NCI-H1105 treated with DMSO at 0.1 percent for 48 hours (cell line): ENCODE measurements around the gene SETD7.

Experiments used
- DNase-seq: peaks from one replicate; lab custom pipeline; 2025; lab: John Stamatoyannopoulos, UW

SETD7 gene

GRCh38 chr4:139550724-139551429 is 5.1 kb downstream of the SETD7 start:
- DNase-seq = no peak

- no peak for DNase-seq
These were observed 8.0 kb downstream of the SETD7 start for GRCh38 chr4:139547979-139548378.

- DNase-seq = no peak
These were observed 15.4 kb downstream of the SETD7 start for GRCh38 chr4:139540632-139541031.

- DNase-seq = no peak
These were observed 15.9 kb downstream of the SETD7 start for GRCh38 chr4:139540161-139540560.

GRCh38 chr4:139537292-139537691 is 18.7 kb downstream of the SETD7 start:
- no peak for DNase-seq

- DNase-seq = no peak
These were observed 20.2 kb downstream of the SETD7 start for GRCh38 chr4:139535871-139536234.

- DNase-seq = no peak
These were observed 20.7 kb downstream of the SETD7 start for GRCh38 chr4:139535228-139535870.

- no peak for DNase-seq
These were observed 21.6 kb downstream of the SETD7 start for GRCh38 chr4:139534287-139534950.

- no peak for DNase-seq
These were observed 22.5 kb downstream of the SETD7 start for GRCh38 chr4:139533511-139533910.

GRCh38 chr4:139532947-139533346 is 23.1 kb downstream of the SETD7 start:
- DNase-seq = peak; percentile 34

- DNase-seq = no peak
These were observed 25.1 kb downstream of the SETD7 start for GRCh38 chr4:139530833-139531427.

- DNase-seq = no peak
These were observed 27.5 kb downstream of the SETD7 start for GRCh38 chr4:139528377-139529005.

GRCh38 chr4:139526928-139527327 is 29.1 kb downstream of the SETD7 start:
- no peak for DNase-seq

- DNase-seq = no peak
These were observed 30.6 kb downstream of the SETD7 start for GRCh38 chr4:139525414-139525813.

GRCh38 chr4:139524062-139524631 is 31.9 kb downstream of the SETD7 start:
- no peak for DNase-seq

- DNase-seq = peak; percentile 21
These were observed 32.9 kb downstream of the SETD7 start for GRCh38 chr4:139523076-139523475.

GRCh38 chr4:139522457-139522856 is 33.6 kb downstream of the SETD7 start:
- DNase-seq = peak; percentile 1

GRCh38 chr4:139521754-139522401 is 34.1 kb downstream of the SETD7 start:
- DNase-seq = no peak

GRCh38 chr4:139515531-139515958 is 40.5 kb downstream of the SETD7 start:
- no peak for DNase-seq

- no peak for DNase-seq
These were observed 41.5 kb downstream of the SETD7 start for GRCh38 chr4:139514382-139515059.

GRCh38 chr4:139511320-139511719 is 44.7 kb downstream of the SETD7 start:
- no peak for DNase-seq
